RWPE2 (cell line): ENCODE measurements around the gene NKD2.

Source experiments
- ATAC-seq: fragments of 200-7000 bp; cut with Tn5 transposase; 3 replicates; pipeline ENCODE4 v1.9.1; 2021; ENCODE audit warnings: low read depth
- DNase-seq: peaks from one replicate; pipeline ENCODE4 v3.0.0-alpha.2; 2020; ENCODE audit warnings: low spot score
- H3K27ac ChIP-seq: fragments of 450-650 bp; 2 replicates; pipeline ENCODE4 v1.5.1; 2017; ENCODE audit warnings: mild to moderate bottlenecking; ENCODE audit not compliant: poor library complexity, severe bottlenecking
- H3K27me3 ChIP-seq: fragments of 250-450 bp; sonication (Bioruptor Pico); 2 replicates; pipeline ENCODE4 v1.5.1; 2021; ENCODE audit warnings: mild to moderate bottlenecking, moderate library complexity; ENCODE audit not compliant: insufficient read depth, poor library complexity, severe bottlenecking
- H3K36me3 ChIP-seq: fragments of 250-450 bp; sonication (Bioruptor Pico); 2 replicates; pipeline ENCODE4 v1.5.1; 2020; ENCODE audit warnings: low read depth, mild to moderate bottlenecking, moderate library complexity
- H3K4me1 ChIP-seq: fragments of 250-450 bp; sonication (Bioruptor Pico); 2 replicates; pipeline ENCODE4 v1.5.1; 2021; ENCODE audit warnings: mild to moderate bottlenecking, moderate library complexity; ENCODE audit not compliant: insufficient read depth, poor library complexity, severe bottlenecking
- H3K4me3 ChIP-seq: fragments of 250-450 bp; sonication (Bioruptor Pico); 2 replicates; pipeline ENCODE4 v1.5.1; 2021; ENCODE audit warnings: mild to moderate bottlenecking, moderate library complexity; ENCODE audit not compliant: severe bottlenecking
- H3K9me3 ChIP-seq: fragments of 250-450 bp; sonication (Bioruptor Pico); 2 replicates; pipeline ENCODE4 v1.5.1; 2021; ENCODE audit warnings: mild to moderate bottlenecking, moderate library complexity; ENCODE audit not compliant: severe bottlenecking
- CTCF ChIP-seq: fragments of 450-650 bp; IDR thresholded peaks from one replicate; pipeline ENCODE4 v1.5.1; 2017; ENCODE audit warnings: mild to moderate bottlenecking, moderate library complexity; ENCODE audit not compliant: poor library complexity, severe bottlenecking

Gene NKD2

GRCh38 chr5:1065891-1066650 lies 57.5 kb downstream of the NKD2 start:
- H3K27me3 ChIP-seq = no peaks in the 10 kb centered on the region
- TF ChIP-seq CTCF = no peak
- H3K9me3 ChIP-seq = no peaks in the 10 kb centered on the region
- H3K4me3 ChIP-seq = no peak overlapping the region
- no peak for ATAC-seq
- H3K36me3 ChIP-seq = no peaks in the 10 kb centered on the region
- no peaks in the 10 kb centered on the region for H3K4me1 ChIP-seq
- no peak for DNase-seq
- H3K27ac ChIP-seq = no peak overlapping the region

GRCh38 chr5:1066676-1067075 lies 58.1 kb downstream of the NKD2 start:
- no peak for TF ChIP-seq CTCF
- Histone ChIP-seq H3K9me3 (no peaks in the 10 kb centered on the region), H3K4me1 (no peaks in the 10 kb centered on the region), H3K27me3 (no peaks in the 10 kb centered on the region), H3K4me3 (no peak overlapping the region), H3K36me3 (no peaks in the 10 kb centered on the region), H3K27ac (no peak overlapping the region)
- no peak; the same call in 2 of the 3 replicates for ATAC-seq
- DNase-seq = no peak

- Histone ChIP-seq H3K36me3 (no peaks in the 10 kb centered on the region), H3K27me3 (no peaks in the 10 kb centered on the region), H3K27ac (no peak overlapping the region), H3K4me1 (no peaks in the 10 kb centered on the region), H3K4me3 (no peak overlapping the region), H3K9me3 (no peaks in the 10 kb centered on the region)
- DNase-seq (no peak), ATAC-seq (no peak)
- TF ChIP-seq CTCF = no peak
Observed at GRCh38 chr5:1067141-1068121, 58.8 kb downstream of the NKD2 start.

- ATAC-seq (no peak), DNase-seq (no peak)
- H3K4me1 ChIP-seq = no peaks in the 10 kb centered on the region
- H3K27ac ChIP-seq = no peak overlapping the region
- H3K36me3 ChIP-seq = no peaks in the 10 kb centered on the region
- H3K27me3 ChIP-seq = no peaks in the 10 kb centered on the region
- TF ChIP-seq CTCF = no peak
- no peaks in the 10 kb centered on the region for H3K9me3 ChIP-seq
- no peak overlapping the region for H3K4me3 ChIP-seq
Observed at GRCh38 chr5:1068204-1068894, 59.7 kb downstream of the NKD2 start.
